GM18907 (cell line): Measurements from ENCODE around the gene TAP2.

ENCODE experiments used
- ATAC-seq: cut with Tn5 transposase; IDR thresholded peaks from one replicate; pipeline ENCODE4 v1.9.1; 2021; ENCODE audit warnings: mild to moderate bottlenecking, moderate library complexity; ENCODE audit not compliant: unreplicated experiment

Gene TAP2

DNA sequence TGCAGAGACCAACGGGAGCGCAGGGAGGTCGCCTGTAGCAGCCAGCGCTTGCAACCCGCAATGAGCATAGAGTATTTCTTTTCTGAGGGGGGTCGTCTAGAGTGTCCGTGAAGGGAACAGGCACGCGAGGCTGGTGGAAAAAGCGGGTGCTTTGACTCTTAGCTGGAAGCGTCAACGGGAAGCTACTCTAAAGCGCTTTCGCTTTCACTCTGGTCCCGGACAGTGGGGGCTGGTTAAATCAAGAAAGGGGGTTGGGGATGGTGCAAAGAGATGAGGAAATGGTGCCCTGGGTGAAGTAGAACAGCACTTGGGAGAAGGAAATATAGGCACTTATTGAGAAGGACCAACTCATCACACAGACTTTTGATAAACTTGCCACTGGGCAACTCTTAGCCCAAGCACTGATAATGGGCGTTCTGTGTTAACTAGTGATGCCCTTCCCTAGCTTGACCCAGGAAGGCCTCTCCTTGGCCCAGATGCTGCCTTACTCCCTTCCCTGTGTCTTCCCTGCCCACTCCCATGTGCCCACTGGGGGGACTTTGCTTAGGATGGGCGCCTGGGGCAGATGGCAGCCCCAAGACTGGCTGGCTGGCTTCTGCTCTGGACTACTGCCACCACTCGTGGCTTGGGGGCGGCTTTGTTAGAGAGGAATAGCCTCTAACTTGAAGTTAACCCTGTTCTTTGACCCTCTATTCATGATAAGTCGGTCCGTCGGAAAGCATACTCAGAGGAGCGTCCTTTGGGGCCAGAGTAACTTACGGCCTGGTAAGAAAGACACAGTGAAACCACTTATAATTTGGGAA lies 16.0 kb upstream of the TAP2 start:
- peak; percentile 17 for ATAC-seq

DNA sequence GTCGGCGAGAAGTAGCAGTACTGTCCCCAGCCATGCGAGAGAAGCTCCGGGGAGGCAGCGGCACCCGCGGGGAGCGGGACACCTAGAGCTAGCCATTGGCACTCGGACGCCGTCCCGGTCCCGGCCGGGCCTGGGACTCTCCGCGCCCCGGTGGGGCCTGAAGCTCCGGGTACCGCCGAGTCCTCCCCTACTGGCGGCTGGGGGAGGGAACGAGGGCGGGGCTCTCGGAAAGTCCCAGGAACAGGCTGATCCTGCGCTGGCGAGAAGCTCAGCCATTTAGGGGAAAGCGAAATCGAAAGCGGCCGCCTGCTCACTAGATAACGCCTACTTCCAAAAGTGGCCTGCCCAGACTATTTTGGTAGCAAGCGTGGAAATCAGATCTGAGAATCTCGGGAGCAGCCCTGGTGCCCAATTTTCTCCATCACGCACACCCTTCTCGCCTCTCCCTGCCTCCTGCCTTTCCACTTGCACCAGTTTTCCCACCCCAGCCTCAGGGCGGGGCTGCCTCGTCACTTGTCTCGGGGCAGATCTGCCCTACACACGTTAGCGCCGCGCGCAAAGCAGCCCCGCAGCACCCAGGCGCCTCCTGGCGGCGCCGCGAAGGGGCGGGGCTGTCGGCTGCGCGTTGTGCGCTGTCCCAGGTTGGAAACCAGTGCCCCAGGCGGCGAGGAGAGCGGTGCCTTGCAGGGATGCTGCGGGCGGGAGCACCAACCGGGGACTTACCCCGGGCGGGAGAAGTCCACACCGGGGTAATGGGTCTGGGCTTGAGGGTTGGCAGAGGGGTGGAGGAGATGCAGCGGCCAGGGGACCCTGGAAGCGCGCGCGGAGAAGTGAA lies 15.2 kb upstream of the TAP2 start, which contains the start of the genes PSMB9 and TAP1:
Gene PSMB9 (plus strand): TSS at position 652 of the 835 bp plus-strand sequence. CDS start 38 bp downstream, at position 690.
Gene TAP1 (minus strand): TSS at position 164 of the 835 bp plus-strand sequence. CDS start 68 bp downstream, at position 96.
- peak; percentile 80 for ATAC-seq

- peak; percentile 38 for ATAC-seq
Measured at GRCh38 chr6:32852844-32853540, 14.5 kb upstream of the TAP2 start.

GRCh38 chr6:32852018-32852843 lies 13.7 kb upstream of the TAP2 start:
- ATAC-seq: no peak

- no peak for ATAC-seq
Measured at GRCh38 chr6:32851025-32851424, 12.5 kb upstream of the TAP2 start.

DNA sequence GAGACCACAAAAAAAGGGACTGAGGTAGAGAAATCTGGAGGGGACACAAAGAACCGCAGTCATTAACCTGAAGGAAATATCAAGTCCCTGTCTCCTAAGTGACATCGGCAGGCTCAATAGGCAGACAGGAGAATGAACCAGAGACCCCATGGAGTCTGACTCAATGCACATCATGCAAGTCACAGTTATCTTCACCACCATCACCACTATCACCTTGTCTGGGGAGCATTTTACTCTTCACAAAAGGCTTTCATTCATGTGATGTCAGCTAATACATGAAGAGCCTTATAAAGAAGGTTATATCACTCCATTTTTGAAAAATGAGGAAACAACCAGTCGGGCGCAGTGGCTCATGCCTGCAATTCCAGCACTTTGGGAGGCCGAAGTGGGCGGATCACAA lies 10.6 kb upstream of the TAP2 start:
- no peak for ATAC-seq

DNA sequence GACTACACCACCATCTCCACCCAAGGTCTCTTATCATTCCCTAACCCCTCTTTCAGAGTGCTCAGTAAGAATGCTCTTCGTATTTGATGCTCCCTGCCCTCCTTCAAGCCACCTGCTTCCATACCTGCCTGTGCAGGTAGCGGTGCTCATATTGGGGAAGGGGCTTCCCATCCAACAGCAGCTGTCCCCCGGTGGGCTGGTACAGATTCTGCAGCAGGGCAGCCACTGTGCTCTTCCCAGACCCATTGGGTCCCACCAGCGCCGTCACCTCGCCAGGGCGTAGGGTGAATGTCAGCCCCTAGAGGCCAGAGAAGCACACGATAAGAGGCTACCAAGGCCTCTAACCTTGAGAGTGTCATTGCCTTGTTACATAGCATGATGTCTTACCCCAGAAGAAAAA lies 9.3 kb upstream of the TAP2 start:
- no peak for ATAC-seq

DNA sequence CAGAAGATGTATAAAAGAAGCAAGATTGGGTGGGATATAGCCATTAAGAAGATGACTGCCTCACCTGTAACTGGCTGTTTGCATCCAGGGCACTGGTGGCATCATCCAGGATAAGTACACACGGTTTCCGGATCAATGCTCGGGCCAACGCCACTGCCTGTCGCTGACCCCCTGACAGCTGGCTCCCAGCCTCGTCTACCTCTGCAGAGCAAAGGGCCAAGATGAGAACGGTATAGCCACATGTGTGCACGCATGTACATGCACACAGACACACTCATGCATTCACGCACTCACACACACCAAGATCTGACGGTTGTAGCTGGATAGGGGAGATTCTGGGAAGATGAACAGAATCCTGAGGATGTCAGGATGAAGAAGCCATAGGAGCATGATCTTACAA lies 8.5 kb upstream of the TAP2 start:
- no peak for ATAC-seq

DNA sequence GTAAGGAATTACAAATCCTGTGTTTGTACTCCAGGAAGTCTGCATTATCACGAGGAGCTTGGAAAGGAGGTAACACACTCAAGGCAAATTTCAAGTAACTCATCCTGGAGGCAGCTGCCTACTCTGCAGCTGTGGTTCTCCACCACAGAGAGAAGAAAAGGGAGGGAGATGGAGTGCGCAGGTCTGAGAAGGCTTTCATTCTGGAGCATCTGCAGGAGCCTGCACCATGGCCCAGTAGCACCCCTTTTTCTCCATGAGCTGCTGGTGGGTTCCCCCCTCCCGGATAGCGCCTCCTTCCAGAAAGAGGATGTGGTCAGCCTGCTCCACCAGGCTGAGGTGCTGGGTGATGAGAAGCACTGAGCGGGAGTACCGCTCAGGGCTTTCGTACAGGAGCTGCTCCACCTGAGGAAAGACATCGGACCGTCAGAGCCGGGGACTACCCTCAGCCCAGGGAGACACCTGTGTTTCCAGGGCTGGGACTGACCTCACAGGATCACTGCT lies 6.9 kb upstream of the TAP2 start:
- ATAC-seq: no peak

GRCh38 chr6:32844839-32845383 lies 6.4 kb upstream of the TAP2 start:
- no peak for ATAC-seq

DNA sequence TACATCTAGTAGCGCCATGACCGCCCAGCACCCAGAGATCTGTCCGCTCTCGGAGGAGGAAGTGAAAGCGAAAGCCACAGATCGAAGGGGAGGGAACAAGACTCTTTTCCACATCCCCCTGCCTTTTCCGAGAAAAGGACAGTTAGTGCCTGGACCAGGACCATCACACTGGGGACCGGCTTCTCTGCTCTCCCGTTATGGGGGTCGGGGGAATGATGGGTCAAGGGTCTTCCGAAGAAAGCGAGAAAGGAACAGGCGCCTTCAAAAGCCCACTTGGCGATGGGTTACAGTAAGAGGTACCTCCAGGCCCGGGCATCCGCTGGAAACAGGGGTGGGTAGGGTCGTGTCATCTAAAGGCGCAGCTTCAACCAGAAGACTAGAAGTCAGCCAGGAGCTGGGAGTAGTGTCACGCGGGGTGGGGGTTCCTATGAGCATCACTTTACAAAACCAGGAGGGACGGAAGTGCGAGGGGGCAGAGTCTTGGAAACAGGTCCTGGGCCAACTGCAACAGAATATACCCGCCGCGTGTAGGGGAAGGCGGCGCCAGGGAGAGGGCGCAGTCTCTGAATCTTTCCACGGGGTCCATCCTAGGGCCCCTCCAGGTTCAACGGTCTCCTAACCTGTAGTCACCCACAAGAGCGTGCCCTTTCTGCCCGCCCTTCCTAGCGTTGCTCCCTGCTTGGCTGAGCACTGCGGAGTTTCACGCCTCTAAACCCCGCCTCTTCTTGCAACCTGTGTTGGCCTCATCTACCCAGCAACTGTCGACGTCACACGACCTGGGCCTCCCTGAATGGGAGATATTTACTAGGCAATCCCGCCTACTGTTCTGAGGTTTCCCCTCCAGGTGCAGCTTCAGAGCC lies 5.7 kb upstream of the TAP2 start, which contains the start of gene PSMB8:
Gene PSMB8 (minus strand): TSS at position 69 of the 860 bp plus-strand sequence. CDS start 51 bp downstream, at position 18.
- ATAC-seq: peak; percentile 73

DNA sequence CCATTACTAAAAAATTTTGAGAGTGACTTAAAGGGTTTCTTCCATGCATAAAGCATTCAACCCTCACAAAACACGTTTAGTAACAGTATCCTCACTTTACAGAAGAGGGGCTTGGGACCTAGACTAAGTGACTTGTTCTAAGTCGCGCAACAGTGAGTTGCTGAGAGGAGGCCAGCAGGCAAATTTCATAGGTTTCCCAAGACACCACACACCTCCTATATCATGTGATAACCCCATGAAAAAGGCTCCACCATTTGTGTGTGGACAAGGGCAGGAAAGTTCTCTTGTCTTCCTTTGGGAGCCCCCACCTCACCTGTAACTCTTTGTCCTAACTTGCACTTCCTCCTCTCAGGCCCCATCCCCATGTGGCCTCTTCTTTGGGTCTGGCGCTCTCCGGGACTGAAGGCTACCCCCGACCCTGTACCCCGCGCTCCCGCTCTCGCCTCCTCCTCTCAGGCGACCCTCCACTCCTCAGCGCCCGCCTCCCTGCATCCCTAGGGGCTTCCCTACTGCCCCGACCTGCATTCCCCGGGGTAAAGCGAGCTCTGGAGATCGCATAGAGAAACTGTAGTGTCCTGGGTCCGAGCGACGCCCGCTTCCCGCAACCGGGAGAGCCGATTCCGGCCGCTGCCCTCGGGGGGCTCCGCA lies 4.9 kb upstream of the TAP2 start:
- no peak for ATAC-seq

DNA sequence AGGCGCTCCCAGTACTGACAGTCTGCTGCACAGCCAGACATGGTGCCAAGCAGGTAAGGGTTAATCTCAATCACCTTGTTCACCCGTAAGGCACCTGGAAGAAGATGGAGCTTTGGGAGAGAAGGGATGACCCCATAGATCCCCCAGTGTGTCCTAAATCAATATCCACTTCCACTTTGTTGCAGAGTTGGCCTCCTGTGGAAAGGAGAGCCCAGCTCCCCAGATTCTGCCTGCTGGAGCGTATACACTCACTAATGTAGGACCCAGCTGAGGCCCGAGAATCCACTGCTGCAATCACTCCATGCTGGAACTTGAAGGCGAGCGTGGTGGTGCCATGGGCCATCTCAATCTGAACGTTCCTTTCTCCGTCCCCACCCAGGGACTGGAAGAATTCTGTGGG lies 4.2 kb upstream of the TAP2 start:
- no peak for ATAC-seq

- ATAC-seq: no peak
Measured at GRCh38 chr6:32842021-32842650, 3.6 kb upstream of the TAP2 start.

- ATAC-seq: no peak
Measured at GRCh38 chr6:32840604-32841246, 2.2 kb upstream of the TAP2 start.

DNA sequence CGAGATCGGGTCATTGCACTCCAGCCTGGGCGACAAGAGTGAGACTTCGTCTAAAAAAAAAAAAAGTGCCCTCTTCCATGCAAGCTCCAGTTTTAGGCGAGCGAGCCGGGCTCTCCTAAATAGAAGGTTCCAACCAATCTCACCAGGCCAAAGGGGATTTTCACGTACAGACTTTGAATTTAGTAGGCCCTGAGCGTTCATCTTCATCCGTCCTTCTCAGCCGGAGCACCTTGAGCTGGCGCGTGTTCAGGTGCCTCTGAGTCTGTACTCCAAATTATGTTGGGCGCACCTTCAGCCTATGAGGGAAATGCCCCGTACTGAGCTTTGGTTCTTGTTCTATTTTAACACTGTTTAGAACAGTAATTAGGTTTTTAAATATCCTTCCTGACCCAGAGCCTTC lies 817 bp upstream of the TAP2 start:
- no peak for ATAC-seq

DNA sequence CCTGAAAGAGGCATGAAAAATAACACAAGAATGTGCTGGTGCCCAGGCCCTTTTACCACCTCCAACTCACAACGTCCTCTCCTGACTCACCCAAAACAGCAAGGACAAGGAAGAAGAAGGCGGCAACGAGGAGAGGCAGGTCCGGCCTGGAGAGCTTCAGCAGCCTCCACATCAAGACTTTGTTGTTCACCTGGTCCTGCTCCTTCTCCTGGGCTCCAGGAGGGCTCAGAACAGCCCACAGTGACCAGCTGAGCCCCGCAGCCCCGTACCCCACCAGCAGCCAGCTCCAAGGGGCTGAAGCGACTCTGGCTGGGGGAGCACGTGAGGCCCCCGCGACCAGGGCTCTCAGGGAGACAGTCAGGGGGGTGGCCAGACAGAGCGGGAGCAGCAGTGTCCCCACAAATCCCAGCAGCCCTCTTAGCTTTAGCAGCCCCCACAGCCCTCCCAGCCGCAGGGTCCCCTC lies 857 bp downstream of the TAP2 start:
- no peak for ATAC-seq
